22Rv1 (cell line): ENCODE measurements around the gene TAF3.

Experiments
- ZFX ChIP-seq: fragments of 450-650 bp; IDR thresholded peaks from 2 replicates; pipeline ENCODE4 v1.6.1; 2017; ENCODE audit warnings: antibody characterized with exemption, borderline replicate concordance
- TF ChIP-seq, protein P1 (sequence below): fragments of 450-650 bp; IDR thresholded peaks from 2 replicates; pipeline ENCODE4 v1.5.1; 2017; ENCODE audit warnings: mild to moderate bottlenecking

DNA sequence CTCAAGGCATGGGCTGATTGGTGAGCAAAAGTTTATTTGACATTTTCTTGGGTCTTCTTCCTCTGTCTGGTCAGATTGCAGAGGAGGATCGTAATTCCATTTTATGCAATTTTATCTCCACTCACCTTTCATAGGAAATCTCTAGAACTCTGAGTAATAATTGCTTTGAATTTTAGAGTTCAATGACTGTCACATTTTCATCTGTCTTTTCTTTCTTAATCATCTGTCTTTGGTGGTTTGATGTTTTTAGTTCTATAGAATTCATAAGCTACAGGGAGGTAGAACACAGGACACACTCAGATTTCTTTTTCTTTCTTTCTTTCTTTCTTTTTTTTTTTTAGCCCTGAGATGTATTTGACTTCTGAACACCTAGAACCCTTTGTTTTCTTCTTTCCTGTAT, 247.8 kb downstream of the TAF3 start:
- TF ChIP-seq, protein P1, sequence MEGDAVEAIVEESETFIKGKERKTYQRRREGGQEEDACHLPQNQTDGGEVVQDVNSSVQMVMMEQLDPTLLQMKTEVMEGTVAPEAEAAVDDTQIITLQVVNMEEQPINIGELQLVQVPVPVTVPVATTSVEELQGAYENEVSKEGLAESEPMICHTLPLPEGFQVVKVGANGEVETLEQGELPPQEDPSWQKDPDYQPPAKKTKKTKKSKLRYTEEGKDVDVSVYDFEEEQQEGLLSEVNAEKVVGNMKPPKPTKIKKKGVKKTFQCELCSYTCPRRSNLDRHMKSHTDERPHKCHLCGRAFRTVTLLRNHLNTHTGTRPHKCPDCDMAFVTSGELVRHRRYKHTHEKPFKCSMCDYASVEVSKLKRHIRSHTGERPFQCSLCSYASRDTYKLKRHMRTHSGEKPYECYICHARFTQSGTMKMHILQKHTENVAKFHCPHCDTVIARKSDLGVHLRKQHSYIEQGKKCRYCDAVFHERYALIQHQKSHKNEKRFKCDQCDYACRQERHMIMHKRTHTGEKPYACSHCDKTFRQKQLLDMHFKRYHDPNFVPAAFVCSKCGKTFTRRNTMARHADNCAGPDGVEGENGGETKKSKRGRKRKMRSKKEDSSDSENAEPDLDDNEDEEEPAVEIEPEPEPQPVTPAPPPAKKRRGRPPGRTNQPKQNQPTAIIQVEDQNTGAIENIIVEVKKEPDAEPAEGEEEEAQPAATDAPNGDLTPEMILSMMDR: no peak
- no peak for TF ChIP-seq ZFX
